ENCODE measurements around the gene DNAJA3. TPM values are rescaled to one million over a fixed set of nuclear protein-coding genes. Genes with fewer than 3 reads are reported as not detected.

DNAJA3 gene
- total and polyA plus RNA-seq, 2 of the 4 experiments (the other 2 are of a cell fraction) = 38.0 to 40.2 TPM

DNA sequence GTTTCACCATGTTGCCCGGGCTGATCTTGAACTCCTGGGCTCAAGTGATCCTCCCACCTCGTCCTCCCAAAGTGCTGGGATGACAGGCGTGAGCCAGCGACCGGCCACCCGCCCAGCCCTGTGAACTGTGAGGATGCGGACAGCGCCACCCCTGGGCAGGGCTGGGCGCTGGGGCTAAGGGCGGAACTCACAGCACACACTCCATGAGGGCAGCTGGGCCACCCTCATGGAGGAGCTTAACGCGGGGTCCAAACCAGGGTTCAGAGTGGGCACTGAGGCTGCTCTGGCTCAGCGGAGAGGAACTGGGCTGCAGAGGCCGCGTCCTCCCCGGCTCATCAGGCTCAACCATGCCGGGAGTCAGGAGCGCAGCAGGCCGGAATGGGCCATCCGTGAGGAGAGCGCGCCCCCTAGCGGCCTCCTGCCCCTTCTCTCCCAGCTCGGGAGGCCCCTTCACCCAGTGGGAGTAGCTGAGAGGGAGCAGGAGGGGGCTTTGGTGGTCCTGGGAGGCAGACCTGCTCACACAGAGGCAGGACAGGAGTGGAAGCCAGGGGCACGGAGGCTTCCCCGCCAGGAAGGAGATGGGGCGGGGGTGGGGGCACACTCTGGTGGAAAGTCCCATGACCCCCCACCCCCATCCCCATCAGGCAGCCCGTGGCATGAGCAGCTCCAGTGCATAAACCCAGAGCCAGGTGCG lies 23.1 kb upstream of the DNAJA3 start (continued):
- TF ChIP-seq RFX5 (IDR thresholded peaks at IDR 0.05; ENCODE audit: low read depth, low read length) (0 out of 2 replicates have a peak, but pooled peaks have one; percentile 5), CEBPB (IDR thresholded peaks at IDR 0.05; ENCODE audit: low read depth, low read length) (no peak)

DNA sequence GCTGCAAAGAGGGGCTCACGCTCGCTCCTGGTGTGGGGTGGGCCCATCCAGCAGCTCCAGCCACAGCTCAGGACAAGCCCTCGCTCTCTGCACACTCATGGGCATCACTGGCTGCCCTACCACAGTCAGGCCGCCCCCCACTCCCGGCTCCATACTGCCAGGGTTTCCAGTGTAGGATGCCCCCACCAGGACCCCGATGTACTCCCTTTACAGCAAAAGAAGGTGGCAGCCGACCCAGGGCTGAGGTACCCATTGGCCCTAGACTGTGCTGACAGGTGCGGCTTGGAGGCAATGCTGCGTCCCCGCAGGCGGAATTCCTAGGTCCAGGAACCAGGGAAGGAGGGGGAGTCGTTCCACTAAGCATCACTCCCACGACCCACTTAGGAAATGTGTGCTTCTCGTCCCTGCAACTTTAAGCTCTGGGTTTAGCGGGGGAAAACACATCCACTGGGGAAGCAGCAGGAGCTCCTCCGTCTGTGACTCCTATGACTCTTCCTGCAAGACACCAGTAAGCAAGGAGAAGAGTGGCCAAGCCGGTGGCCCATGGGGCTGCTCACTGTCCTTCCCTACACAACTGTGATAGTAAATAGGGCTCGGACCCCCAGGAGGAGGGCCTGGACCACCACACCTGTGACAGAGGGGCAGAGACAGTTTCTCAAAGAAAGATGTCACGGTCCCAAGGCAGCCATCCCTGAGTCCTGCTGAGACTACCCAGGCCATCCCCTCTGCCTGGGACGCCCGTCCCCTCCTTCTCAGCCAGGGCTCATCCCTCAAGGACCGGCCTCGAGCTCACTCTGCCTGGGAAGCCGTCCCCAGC lies 22.3 kb upstream of the DNAJA3 start:
- no peaks in the 10 kb centered on the region for H3K9me3 ChIP-seq (ENCODE audit: control insufficient read depth, insufficient read depth, low read length)
- ATAC-seq (ENCODE audit: low read depth) (peak; percentile 2; the same call in 1 of the 2 replicates), DNase-seq (no peak)
- no peak overlapping the region for H3K9ac ChIP-seq (ENCODE audit: low read depth, low read length)
- no peak overlapping the region for H3K18ac ChIP-seq (ENCODE audit: low read depth, low read length)
- H4K91ac ChIP-seq (ENCODE audit: insufficient read depth, low read depth, low read length) = no peak overlapping the region
- ChIA-PET POLR2A (ENCODE audit: unreplicated experiment) (no interaction called here), CTCF (interaction anchor here (0.6 to 2.0 kb wide), 21 partner anchors 8 to 213 kb away, joined by 3 to 13 read pairs (median 4); partner anchors contain the start of genes PAM16 and TFAP4)
- H2BK120ac ChIP-seq (ENCODE audit: low read depth, low read length) = no peak overlapping the region
- intact Hi-C loops (cut with micrococcal nuclease) (loop anchor here (5.0 kb wide), 1 partner anchor 131 kb away; the partner anchor contains the start of gene TFAP4), in situ Hi-C loops (cut with MboI; ENCODE audit: low sequenced_read_pairs) (no loop called here), dilution Hi-C loops (cut with HindIII; ENCODE audit: low sequenced_read_pairs, unreplicated experiment) (no loop called here)
- no peak overlapping the region for H3K4ac ChIP-seq (ENCODE audit: low read depth, low read length)
- peaks cover 12% of the 10 kb centered on the region for H3K4me1 ChIP-seq (ENCODE audit: control insufficient read depth, insufficient read depth, low read length)
- 98% methylated on average over 7 of the region's 24 CpGs; no CpG with 5 or more reads in 1 of the 2 experiments for WGBS, 2 experiments (ENCODE audit: extremely low coverage in 2 of 2, insufficient read length in 1 of 2)
- TF ChIP-seq NFE2L2 (IDR thresholded peaks at IDR 0.05; ENCODE audit: low read depth, low read length) (no peak), POLR2A (IDR thresholded peaks at IDR 0.05; ENCODE audit: low read depth, low read length) (no peak), MAZ (IDR thresholded peaks at IDR 0.05; ENCODE audit: borderline replicate concordance, low read depth, low read length) (no peak), RCOR1 (IDR thresholded peaks at IDR 0.05; ENCODE audit: insufficient replicate concordance, low read length) (no peak), MXI1 (IDR thresholded peaks at IDR 0.05; ENCODE audit: borderline replicate concordance, low read depth, low read length) (no peak), CEBPB (IDR thresholded peaks at IDR 0.05; ENCODE audit: low read depth, low read length) (no peak), RAD21 (IDR thresholded peaks at IDR 0.05; ENCODE audit: low read length) (no peak), FOS (IDR thresholded peaks at IDR 0.05; ENCODE audit: low read depth, low read length) (no peak), BHLHE40 (IDR thresholded peaks at IDR 0.05; ENCODE audit: low read depth, low read length) (no peak), RFX5 (IDR thresholded peaks at IDR 0.05; ENCODE audit: low read depth, low read length) (no peak)
- TF ChIP-seq, protein P1, sequence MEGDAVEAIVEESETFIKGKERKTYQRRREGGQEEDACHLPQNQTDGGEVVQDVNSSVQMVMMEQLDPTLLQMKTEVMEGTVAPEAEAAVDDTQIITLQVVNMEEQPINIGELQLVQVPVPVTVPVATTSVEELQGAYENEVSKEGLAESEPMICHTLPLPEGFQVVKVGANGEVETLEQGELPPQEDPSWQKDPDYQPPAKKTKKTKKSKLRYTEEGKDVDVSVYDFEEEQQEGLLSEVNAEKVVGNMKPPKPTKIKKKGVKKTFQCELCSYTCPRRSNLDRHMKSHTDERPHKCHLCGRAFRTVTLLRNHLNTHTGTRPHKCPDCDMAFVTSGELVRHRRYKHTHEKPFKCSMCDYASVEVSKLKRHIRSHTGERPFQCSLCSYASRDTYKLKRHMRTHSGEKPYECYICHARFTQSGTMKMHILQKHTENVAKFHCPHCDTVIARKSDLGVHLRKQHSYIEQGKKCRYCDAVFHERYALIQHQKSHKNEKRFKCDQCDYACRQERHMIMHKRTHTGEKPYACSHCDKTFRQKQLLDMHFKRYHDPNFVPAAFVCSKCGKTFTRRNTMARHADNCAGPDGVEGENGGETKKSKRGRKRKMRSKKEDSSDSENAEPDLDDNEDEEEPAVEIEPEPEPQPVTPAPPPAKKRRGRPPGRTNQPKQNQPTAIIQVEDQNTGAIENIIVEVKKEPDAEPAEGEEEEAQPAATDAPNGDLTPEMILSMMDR (conservative IDR thresholded peaks at IDR 0.05; ENCODE audit: low read depth, low read length) = no peak
- TF ChIP-seq, protein P2, sequence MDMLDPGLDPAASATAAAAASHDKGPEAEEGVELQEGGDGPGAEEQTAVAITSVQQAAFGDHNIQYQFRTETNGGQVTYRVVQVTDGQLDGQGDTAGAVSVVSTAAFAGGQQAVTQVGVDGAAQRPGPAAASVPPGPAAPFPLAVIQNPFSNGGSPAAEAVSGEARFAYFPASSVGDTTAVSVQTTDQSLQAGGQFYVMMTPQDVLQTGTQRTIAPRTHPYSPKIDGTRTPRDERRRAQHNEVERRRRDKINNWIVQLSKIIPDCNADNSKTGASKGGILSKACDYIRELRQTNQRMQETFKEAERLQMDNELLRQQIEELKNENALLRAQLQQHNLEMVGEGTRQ (IDR thresholded peaks at IDR 0.05; ENCODE audit: low read depth, low read length) = no peak
- no TSS peak for BruUV-seq (replicated peaks)
- H3K14ac ChIP-seq (replicated peaks; ENCODE audit: low read depth, low read length) = no peak overlapping the region
- peaks cover 0 to 19% of the 10 kb centered on the region in 2 experiments; a peak in 2 of 4 replicates for H3K79me1 ChIP-seq (ENCODE audit: low read depth in 1 of 2, low read length in 2 of 2)
- H3K27me3 ChIP-seq (ENCODE audit: control insufficient read depth, insufficient read depth, low read length) = no peaks in the 10 kb centered on the region
- no peak overlapping the region for H2BK20ac ChIP-seq (ENCODE audit: low read depth, low read length)
- H3K4me3 ChIP-seq (ENCODE audit: insufficient read depth, low read depth, low read length) = no peak overlapping the region
- peak overlapping the region; percentile 50 for H2AK9ac ChIP-seq (replicated peaks; ENCODE audit: low read depth, low read length, poor library complexity)
- no peak overlapping the region for H4K8ac ChIP-seq (ENCODE audit: low read depth in 2 of 2, low read length in 2 of 2)
- H2BK15ac ChIP-seq (ENCODE audit: low read depth, low read length) = no peak overlapping the region
- peaks cover 24% of the 10 kb centered on the region for H3K36me3 ChIP-seq (ENCODE audit: control insufficient read depth, insufficient read depth, low read length)
- peaks cover 23% of the 10 kb centered on the region for H4K20me1 ChIP-seq (ENCODE audit: insufficient read depth, low read length)
- H2AFZ ChIP-seq (replicated peaks; ENCODE audit: low read length, poor library complexity) = no peak overlapping the region
- H3K23ac ChIP-seq (ENCODE audit: low read depth, low read length) = no peak overlapping the region
- peaks cover 8% of the 10 kb centered on the region for H3K9me1 ChIP-seq (ENCODE audit: insufficient read depth, low read length)
- H3K4me2 ChIP-seq (ENCODE audit: low read depth, low read length) = no peak overlapping the region
- H2AK5ac ChIP-seq (ENCODE audit: low read depth, low read length) = no peak overlapping the region
- no peak overlapping the region for H2BK5ac ChIP-seq (ENCODE audit: low read depth, low read length, poor library complexity, severe bottlenecking)
- no peak overlapping the region for H3K56ac ChIP-seq (ENCODE audit: extremely low read depth, insufficient read depth, low read length)
- H3K27ac ChIP-seq (ENCODE audit: insufficient read depth, low read length) = no peak overlapping the region
- H4K5ac ChIP-seq (ENCODE audit: low read depth, low read length) = no peak overlapping the region
